Ramos (cell line): ENCODE data around the gene SYNPO2.
"Not testable (repeated sequence)": the region's sequence is repeated elsewhere in the genome, so short reads cannot be mapped to it uniquely, and the experiment has no call there.

Experiments
- in situ Hi-C: fragments of 300-500 bp; cut with MboI; formaldehyde crosslinking; loops from one replicate; pipeline ENCODE4 v1.14.3; 2022; ENCODE audit warnings: low sequenced_read_pairs; ENCODE audit not compliant: unreplicated experiment

SYNPO2 gene

GRCh38 chr4:118968813-118969212, 80.2 kb downstream of the SYNPO2 start:
- in situ Hi-C loops = no loop called here

- in situ Hi-C loops = no loop called here
Observed at GRCh38 chr4:118969359-118969758, 80.7 kb downstream of the SYNPO2 start.

- in situ Hi-C loops = no loop called here
Observed at GRCh38 chr4:118972167-118972566, 83.5 kb downstream of the SYNPO2 start.

GRCh38 chr4:118973295-118973694, 84.6 kb downstream of the SYNPO2 start:
- in situ Hi-C loops = no loop called here

DNA sequence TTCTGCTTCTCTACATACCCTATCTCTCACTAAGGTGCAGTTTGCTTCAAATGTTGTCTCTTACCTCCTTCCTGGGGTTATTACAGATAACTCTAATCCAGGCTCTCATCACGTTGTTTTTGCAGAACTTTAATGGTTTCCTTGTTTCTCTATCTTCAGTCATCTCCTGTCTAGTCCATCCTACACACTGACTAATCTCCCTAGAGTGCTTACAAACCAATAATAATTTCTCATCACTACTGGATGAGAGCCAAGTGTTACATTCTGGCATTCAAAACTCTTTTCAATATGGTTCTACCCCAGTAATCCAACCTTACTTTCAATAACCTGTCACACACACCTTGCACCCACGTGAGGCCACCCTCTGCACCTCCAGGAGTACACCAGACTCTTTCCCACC, 86.1 kb downstream of the SYNPO2 start:
- in situ Hi-C loops = no loop called here

GRCh38 chr4:118975449-118976192, 87.0 kb downstream of the SYNPO2 start:
- in situ Hi-C loops = no loop called here

DNA sequence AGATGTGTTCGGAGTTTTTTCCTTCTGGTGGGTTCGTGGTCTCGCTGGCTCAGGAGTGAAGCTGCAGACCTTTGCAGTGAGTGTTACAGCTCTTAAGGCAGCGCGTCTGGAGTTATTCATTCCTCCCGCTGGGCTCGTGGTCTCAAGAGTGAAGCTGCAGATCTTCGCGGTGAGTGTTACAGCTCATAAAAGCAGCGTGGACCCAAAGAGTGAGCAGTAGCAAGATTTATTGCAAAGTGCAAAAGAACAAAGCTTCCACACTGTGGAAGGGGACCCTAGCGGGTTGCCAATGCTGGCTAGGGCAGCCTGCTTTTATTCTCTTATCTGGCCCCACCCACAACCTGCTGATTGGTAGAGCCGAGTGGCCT, 87.5 kb downstream of the SYNPO2 start:
- in situ Hi-C loops = not testable (repeated sequence)

- in situ Hi-C loops = not testable (repeated sequence)
Observed at GRCh38 chr4:118977100-118977499, 88.4 kb downstream of the SYNPO2 start.

- in situ Hi-C loops = no loop called here
Observed at GRCh38 chr4:118979712-118980111, 91.1 kb downstream of the SYNPO2 start.

- in situ Hi-C loops = no loop called here
Observed at GRCh38 chr4:118981171-118981838, 92.7 kb downstream of the SYNPO2 start.

DNA sequence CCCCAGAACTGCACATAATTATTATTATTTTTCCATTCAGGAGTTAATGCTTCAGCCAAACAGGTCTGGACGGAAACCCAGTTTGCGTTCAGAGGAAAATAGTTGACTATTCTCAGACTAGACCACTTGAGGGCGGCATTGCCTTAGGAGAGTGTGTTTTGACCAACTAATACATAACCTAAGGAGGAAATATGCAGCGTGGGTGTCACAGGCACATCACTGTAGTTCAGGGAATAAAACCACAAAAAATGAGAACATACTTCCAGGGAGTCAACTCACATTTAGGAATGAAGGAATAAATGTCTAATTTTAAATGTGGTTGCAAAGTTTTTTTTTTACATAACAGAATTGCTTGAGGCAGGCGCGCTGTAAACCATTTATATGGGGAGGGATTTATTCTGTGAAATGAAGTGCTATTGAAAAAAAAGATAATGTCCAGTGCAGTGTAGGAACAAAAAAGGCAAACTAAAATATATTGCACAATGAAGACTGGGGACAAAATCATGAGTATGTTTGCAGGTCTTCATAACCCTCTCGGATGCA, 93.3 kb downstream of the SYNPO2 start:
- in situ Hi-C loops = no loop called here

- in situ Hi-C loops = no loop called here
Observed at GRCh38 chr4:118983293-118983692, 94.6 kb downstream of the SYNPO2 start.

- in situ Hi-C loops = no loop called here
Observed at GRCh38 chr4:118983831-118984230, 95.2 kb downstream of the SYNPO2 start.

GRCh38 chr4:118985170-118986000, 96.7 kb downstream of the SYNPO2 start:
- in situ Hi-C loops = no loop called here

- in situ Hi-C loops = no loop called here
Observed at GRCh38 chr4:118987959-118988634, 99.4 kb downstream of the SYNPO2 start.

GRCh38 chr4:118988635-118988972, 100.0 kb downstream of the SYNPO2 start:
- in situ Hi-C loops = no loop called here

DNA sequence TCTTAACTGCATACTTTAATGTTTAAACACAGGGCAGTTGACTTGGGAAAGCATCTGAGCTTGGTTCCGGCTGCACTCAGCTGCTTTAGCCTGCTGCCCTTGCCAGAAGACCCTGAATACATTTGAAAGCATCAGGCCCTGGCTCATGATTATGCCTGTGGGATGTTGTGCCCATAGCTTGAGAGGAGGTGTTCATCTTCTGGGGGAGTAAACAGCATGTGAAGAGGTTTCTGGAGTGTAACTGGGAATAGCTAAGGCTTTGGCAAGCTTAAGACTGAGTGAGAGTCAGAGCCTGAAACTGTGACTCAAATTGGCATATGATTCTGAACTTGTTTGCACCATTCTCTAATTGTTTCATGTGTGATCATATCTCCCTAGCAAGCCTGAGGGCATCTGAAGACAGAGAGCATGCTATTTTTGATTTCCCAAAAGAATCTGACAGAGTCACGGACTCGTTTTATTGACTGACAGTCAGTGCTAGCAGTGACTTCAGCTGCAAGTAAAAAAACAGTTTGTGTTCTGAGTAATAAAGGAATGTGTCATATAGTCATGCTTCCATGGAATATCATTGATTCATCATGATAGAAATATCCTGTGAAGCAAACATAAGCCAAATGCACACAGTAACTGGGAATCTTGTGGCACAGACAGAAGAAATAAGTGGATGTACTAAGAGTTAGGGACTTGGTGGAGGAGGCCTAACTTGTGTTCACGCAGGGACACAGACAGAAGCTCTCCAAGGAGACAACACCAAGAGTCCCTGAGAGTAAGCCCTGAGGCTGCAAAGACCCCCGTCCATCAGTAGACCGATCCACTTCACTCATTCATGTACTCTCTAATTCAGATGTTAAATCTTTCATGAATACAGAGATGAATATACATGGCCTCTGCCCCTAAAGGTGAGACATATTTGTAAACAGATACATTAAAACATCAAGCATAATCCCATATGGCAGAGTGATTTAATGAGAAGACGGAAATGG, 100.7 kb downstream of the SYNPO2 start:
- in situ Hi-C loops = no loop called here

DNA sequence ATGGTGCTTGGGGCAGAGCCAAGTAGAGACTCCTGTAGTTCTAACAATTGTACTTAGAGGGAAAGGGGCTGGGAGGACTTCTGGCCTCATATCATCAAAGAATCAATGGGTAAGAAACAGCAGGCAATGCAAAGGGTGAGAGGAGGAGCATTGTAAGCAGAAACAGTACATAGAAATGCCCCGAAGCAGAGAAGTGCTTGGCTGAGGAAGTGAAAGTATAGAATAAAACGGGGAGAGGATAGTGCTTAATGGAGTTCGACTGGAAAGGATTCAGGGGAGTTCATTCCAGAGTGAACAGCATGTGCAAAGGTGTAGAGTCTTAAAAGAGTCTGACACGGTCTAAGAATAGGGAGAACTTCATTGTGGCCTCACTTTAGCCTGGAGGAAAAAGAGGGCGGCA, 103.0 kb downstream of the SYNPO2 start:
- in situ Hi-C loops = no loop called here

- in situ Hi-C loops = no loop called here
Observed at GRCh38 chr4:118992149-118992548, 103.5 kb downstream of the SYNPO2 start.
